Putamen (tissue), 1 donor: Measurements from ENCODE around the gene KRTCAP2.
"Not testable (repeated sequence)": the region's sequence is repeated elsewhere in the genome, so short reads cannot be mapped to it uniquely, and the experiment has no call there.

Experiments used
- DNase-seq: peaks from one replicate; pipeline ENCODE4 v3.0.0-alpha.2; 2016; ENCODE audit warnings: low spot score

KRTCAP2 gene

DNA sequence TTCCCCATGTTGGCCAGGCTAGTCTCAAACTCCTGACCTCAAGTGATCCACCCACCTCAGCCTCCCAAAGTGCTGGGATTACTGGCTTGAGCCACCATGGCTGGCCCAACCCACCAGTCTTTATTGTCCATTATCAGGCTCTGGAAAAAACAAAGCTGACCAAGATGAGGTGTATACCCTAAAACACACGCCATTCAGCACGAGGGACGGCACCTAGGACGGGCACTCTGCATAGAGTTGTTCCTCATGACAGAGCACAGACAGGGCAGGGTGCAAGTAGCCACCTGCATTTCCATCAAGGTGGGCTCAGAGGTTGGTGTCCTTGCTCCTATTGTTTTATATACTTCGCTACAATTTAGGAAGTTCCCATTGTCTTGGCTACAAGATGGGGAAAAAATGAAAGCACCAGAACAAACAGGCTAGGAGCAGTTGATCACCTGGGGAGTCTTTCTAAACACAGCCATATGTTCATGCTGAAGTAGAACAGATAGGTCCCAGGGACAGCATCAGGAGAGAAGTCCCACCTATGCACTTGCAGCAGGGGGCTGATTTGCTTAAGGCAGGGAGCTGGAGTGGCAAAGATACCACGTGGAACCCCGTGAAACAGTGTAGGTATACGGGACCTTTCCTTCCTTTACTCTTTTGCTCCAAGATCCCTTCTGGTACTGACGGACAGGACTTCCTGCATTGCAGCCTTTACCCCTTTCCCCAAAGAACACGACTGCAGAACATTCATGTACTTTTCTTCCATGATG is 4.5 kb downstream of the KRTCAP2 start:
- DNase-seq, result no peak

DNA sequence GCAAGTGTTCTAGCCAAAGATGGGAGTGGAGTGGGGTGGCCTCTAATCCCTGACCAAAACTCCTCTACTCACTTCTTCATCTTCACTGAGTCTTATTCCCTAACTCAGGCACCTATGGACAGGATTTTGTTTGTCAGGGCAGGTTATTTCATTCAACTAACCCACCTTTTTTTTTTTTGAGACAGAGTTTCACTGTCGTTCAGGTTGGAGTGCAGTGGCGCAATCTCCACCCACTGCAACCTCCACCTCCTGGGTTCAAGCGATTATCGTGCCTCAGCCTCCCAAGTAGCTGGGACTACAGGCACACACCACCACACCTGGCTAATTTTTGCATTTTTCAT is 5.0 kb downstream of the KRTCAP2 start:
- not testable (repeated sequence) for DNase-seq

DNA sequence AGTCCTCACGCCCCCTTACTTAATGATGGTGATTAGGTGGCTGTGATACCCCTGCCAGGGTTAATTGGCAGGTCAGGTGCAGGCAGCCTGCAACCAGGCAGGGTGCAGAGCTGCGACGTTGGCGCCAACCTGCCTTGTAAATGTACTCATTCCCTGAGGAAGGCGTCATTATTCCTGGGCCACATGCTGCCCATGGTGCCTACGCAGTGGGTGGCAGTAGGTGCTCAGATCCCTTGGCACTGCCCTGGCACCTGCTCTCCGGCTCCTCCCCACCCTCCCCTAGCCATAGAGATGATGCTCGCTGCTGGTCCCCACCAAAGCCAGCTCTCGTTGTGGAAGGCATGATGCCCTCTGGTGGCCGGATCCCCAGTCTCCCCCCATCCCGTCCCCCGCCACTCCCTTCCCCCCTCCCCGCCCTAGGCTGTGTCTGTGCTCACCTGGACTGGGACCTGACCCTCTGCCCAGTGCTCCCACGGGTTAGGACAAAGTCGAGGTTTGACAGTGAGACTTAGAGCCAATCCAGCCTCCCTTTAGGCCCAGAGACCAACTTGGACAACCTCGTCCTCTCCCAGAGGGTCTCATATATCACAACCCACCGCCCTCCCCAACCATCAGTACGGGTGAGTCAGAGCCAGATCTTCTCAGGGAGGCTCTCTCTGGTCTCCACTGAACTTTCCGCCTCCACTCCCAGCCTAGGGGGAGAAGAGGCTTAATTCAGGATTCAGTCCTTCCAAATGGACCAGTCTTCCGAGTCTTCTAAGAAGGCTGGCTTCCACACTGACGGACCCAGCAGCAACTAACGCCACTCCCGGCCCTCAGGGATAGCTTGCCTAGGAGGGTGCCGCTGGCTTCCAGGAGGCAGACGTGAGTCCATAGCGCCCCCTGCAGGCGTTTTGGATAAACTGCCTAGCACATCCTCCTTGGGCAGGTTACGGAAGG is 5.7 kb downstream of the KRTCAP2 start:
- DNase-seq, result peak; percentile 90

DNA sequence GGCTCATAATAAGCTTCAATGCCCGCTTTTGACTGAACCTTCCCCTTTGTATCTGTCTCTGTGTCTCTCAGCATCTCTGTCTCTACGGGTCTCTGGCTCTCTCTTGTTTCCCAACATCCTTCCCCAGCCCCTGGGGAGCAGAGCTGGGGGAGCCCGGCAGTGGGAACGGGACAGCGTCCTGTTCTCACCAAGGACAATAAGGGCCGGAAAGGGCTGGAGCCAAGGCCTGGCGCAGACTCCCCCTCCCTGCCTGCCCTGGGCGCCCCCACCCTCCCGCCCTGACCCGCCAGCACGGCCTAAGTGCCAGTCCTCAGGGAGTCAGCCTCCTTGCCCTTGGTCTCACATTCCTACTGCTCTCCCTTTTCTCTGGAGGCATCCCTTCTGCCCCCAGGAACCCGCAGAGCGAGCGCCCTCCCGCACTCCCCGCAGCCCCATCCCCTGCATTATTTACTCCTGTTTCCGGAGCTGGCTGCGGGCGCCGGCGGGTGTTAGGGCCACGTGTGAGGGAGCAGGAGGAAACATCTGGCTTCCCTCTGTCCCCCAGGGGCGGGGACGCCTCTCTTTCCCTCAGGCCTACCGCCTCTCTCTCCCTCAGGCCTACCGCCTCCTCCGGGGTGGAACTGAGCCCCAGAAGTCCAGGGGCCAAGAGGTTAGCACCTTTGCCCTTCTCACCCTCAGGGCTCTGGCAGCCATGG is 6.5 kb downstream of the KRTCAP2 start:
- no peak for DNase-seq

DNA sequence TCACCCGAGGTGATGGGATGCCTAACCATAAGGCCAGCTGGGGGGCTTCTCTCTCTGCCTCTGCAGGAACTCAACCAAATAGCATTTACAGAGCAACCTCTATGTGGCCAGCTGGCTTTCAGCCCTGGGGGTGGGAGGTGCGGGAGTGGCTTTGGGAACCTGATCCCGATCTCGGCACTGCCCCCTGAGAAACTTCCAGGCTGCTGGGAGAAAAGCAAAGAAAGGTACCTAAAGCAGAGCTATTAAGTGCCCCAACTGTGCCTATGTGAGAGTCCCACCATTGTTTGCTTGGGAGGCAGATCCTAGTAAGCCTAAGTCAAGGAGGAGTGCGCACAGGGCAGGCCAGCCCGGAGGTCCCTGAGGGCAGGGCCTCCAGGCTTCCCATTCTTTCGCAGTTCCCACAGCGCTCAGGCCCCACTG is 7.0 kb downstream of the KRTCAP2 start:
- DNase-seq, result no peak

DNA sequence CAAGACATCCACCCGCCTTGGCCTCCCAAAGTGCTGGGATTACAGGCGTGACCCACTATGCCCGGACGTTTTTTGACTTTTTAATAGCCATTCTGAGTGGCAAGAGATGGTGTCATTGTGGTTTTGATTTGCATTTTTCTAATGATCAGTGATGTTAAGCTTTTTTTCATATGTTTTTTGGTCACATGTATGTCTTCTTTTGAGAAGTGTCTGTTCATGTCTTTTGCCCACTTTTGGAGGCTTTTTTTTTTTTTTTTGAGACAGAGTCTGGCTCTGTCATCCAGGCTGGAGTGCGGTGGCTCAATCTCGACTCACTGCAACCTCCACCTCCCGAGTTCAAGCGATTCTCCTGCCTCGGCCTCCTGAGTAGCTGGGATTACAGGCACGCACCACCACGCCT is 8.5 kb downstream of the KRTCAP2 start:
- DNase-seq, result not testable (repeated sequence)

DNA sequence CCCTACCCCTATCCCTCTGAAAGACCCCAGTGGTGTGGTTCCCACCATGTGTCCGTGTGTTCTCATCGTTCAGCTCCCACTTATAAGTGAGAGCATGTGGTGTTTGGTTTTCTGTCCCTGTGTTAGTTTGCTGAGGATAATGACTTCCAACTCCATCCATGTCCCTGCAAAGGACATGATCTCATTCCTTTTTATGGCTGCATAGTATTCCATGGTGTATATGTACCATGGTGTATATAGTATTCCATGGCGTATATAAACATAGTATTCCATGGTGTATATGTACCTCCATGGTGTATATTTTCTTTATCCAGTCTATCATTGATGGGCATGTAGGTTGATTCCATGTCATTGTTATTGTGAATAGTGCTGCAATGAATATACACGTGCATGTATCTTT is 9.3 kb downstream of the KRTCAP2 start:
- DNase-seq, result not testable (repeated sequence)

DNA sequence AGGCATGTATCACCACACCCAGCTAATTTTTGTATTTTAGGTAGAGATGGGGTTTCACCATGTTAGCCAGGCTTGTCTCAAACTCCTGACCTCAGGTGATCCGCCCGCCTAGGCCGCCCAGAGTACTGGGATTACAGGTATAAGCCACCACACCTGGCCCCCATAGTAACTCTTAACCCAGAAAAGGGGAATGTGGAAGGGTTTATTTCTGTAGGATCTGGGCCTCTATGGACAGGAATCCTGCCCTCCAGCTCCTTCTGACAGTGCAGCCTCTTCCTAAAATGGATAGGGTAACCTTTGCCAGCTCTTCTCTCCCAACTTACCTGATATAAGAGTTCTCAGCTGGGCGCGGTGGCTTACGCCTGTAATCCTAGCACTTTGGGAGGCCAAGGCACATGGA is 10.5 kb downstream of the KRTCAP2 start:
- not testable (repeated sequence) for DNase-seq

DNA sequence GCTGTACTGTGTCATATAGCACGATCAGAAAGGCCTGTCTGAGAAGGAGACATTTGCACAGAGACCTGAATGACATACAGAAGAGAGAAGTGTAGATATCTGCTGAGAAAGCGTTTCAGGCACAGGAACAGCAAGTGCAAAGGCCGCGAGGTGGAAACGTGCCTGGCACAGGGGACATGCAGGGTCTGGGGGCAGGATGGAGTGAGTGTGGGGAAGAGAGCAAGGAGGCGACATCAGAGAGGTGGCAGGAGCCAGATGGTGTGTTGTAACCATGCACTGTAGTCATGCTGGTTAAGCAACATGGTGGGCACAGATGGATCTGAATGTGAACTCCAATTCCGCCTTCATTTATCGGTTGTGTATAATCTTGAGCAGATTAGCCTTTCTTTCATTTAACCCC is 13.0 kb downstream of the KRTCAP2 start:
- no peak for DNase-seq

DNA sequence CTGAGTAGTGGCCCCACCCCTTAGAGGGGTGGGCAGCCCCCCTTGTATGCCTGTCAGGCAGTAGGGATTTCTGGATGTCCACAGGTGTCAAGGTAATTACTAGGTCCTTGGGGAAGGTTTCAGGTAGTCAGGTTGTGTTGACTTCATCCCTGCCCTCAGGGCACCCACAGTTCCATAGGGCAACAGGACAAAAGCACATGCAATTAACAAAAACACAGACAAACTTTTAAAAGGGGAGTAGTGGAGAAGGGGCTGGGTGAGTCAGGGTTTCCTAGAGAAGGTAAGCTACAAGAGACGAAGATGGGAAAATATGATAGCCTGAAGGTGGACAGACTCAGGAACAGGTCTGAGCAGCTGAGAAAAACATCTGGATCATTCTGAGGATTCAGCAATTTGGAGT is 14.1 kb downstream of the KRTCAP2 start:
- no peak for DNase-seq

DNA sequence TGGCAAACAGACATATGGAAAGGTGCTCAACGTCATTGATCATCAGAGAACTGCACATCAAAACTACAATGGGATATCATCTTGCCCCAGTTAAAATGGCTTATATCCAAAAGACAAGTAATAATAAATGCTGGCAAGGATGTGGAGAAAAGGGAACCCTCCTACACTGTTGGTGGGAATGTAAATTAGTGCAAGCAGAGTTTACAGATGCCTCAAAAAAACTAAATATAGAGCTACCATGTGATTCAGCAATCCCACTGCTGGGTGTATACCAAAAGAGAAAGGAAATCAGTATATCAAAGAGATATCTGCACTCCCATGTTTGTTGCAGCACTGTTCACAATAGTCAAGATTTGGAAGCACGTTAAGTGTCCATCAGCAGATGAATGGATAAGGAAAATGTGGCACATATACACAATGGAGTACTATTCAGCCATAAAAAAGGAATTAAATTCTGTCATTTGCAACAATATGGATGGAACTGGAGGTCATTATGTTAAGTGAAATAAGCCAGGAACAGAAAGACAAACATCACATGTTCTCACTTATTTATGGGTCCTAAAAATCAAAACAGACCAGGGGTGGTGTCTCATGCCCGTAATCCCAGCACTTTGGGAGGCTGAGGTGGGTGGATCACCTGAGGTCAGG is 17.0 kb downstream of the KRTCAP2 start:
- not testable (repeated sequence) for DNase-seq

DNA sequence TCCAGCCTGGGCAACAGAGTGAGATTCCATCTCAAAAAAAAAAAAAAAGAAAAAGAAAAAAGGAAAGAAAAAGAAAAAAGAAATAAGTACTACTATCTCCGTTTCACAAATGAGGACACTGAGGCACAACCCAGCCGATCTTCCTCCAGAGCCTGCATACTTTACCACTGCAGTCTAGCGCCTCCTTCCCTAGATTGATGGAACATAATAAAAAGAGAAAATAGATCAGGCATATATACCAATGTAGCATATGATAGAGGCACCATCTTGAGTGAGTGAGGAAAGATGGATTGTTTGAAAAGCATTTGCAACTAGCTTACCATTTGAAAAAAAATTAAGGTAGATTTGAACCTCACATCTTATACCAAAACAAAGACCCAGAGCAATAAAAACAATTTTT is 27.6 kb downstream of the KRTCAP2 start:
- DNase-seq, result no peak

DNA sequence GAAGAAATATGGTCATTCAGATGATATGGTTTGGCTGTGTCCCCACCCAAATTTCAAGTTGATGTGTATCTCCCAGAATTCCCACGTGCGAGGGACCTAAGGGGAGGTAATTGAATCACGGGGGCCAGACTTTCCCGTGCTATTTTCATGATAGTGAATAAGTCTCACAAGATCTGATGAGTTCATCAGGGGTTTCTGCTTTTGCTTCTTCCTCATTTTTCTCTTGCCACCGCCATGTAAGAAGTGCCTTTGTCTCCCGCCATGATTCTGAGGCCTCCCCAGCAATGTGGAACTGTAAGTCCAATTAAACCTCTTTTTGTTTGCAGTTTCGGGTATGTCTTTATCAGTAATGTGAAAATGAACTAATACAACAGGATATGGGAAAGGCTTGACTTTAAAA is 31.4 kb downstream of the KRTCAP2 start:
- DNase-seq, result no peak

DNA sequence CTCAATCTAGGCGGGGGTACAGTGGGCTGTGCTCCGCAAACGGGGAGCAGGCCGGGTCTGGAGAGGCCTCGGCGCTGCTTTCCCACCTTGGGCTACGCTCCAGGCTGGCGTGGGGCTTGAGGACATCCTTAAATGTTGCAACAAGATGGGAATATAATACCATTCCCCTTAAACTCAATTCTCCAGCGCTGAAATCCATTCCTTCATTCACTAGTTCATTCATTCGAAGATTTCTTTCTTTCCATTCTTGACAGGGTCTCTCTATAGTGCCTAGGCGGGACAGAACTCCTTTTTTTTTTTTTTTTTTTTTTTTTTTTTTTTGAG is 32.5 kb downstream of the KRTCAP2 start:
- DNase-seq, result no peak

DNA sequence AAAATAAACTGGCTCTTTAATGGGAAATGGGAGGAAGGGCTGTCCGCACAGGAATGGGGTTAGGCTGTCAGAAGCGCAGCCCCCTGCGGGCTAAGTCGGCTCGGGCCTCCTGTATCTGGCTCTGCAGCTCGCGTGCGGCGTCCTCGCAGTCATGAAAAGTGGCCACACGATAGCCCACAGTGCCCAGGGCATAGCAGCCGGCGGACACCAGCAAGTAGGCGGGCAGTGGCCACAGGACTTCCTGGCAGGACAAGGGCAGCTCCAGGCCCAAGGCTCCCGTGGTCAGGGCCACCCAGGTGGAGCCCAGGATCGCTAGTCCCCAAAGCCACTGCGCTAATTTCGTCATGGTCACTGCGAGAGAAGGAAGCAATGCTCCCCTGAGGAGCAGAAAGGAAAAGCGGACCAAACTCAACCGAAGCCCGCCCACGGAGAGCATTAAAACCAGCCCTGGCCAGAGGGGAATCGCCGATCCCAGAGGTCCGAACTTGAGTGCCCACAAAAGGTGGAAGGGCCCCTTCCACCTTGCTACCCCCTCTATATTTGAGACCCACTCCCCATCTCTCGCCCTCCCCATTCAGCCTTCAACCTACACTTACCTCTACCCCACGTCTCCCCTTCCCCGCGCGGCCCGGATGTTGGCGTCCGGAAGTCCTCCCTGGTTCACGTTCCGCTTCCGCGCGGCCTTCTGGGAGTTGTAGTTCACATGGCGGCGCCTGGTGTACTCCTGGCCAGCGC is 33.0 kb downstream of the KRTCAP2 start, which contains the start of gene DPM3:
Gene DPM3, minus strand, starts transcription at position 637 of the 735 bp plus-strand sequence. Its CDS starts 291 bp downstream, at position 346.
- peak; percentile 91 for DNase-seq

DNA sequence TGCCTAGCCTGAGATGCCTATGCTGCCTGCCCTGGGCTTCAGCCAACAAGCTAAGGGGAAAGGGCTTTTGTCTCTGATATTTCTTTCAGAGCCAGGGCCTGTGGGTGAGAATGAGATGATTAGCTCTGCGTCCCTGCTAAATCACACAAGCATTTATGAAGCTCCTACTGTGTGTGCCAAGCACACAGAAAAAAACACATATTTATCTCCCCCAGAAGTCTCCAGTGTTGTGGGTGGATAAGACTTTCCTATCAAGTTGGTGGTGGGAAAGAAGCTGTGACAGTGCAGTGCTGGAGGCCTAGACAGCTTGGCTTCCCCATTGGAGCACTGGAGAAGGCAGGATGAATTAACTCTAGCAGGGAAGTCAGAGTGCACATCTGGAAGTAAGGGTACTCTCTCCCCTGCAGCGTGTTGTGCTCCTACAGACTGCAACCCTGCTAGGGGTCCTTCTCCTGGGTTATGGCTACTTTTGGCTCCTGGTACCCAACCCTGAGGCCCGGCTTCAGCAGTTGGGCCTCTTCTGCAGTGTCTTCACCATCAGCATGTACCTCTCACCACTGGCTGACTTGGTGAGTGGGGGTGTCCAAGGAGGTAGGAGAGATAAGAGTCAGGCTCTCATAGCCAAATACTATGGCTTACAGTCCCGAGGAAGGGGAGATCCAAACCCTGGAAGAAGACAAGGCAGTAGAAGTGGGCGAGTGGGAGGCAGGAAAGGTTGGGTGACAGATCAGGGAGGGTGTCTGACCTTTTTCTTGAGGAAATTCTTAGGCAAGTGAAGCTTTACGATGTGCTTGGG is 35.8 kb downstream of the KRTCAP2 start:
- DNase-seq, result no peak

DNA sequence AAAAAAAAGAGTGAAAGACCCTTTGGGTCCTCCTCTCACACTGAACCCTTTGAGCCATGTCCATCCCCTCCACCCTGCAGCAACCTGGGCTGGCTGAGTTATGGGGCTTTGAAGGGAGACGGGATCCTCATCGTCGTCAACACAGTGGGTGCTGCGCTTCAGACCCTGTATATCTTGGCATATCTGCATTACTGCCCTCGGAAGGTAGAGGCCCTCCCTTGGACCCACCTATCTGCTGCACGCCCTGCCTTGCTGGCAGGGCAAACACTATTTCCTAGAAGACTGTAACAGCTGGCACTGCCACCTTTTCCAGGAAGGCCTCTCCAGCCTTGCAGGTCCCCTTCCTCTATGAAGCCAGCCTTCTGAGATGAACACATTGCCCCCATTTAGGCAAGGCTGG is 36.4 kb downstream of the KRTCAP2 start:
- no peak for DNase-seq

DNA sequence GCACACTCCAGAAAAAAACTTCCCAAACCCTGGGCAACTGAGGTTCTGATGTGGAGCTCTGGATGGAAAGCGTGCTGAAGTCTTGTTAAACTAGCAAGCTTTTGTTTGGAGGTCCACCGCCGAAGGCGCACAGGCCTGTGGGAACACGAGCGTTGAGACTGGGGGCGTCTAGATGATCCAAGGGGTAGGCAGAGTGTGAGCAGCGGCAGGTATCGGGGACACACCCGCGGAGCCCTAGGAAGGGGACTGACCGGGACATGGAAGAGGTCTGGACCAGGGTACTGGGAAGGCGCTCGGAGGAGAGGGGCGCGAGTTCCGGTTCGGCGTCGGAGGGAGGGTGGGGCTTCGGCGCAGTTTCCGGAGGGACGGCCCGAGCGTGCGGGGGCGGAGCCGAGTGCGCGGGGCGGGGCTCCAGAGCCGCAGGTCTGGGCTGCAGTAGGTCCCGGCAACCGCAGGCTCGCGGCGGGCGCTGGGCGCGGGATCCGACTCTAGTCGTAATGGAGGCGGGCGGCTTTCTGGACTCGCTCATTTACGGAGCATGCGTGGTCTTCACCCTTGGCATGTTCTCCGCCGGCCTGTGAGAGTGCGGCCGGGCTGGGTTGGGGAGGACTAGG is 37.6 kb downstream of the KRTCAP2 start, which contains the start of gene SLC50A1:
Gene SLC50A1, plus strand, starts transcription at position 438 of the 614 bp plus-strand sequence. Its CDS starts 60 bp downstream, at position 498.
- DNase-seq, result peak; percentile 91

DNA sequence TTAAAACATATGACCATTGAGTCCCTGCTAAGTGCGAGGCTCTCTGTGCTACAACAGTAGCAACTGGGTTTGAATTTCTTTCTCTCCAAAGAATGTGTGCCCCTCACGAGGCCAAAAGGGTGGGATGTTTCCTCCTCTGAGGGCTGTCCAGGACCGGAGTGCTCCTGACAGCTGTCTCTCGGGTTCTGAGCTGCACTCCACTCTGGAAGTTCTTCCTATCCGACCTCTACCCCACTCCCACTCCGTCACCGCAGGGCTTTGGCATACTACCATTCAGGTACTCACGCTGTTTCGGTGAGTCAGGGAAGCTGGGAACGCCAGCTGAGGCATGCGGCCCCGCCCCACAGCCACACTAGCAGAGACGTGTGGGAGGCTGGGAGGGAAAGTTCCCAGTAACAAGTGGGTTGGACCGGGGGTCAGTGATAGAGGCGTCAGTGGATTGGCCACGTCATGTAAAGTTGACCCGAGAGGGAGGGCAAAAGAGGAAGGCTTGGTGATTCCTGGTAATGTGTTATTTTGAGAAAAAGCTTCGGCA is 38.2 kb downstream of the KRTCAP2 start:
- peak; percentile 74 for DNase-seq

DNA sequence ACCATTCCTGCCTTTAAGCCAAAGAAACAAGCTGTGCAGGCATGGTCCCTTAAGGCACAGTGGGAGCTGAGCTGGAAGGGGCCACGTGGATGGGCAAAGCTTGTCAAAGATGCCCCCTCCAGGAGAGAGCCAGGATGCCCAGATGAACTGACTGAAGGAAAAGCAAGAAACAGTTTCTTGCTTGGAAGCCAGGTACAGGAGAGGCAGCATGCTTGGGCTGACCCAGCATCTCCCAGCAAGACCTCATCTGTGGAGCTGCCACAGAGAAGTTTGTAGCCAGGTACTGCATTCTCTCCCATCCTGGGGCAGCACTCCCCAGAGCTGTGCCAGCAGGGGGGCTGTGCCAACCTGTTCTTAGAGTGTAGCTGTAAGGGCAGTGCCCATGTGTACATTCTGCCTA is 38.8 kb downstream of the KRTCAP2 start:
- DNase-seq, result no peak
